Progenitor cell of endocrine pancreas (in vitro differentiated cells): Measurements from ENCODE around the gene MRAP2. TPM values are rescaled to one million over a fixed set of nuclear protein-coding genes. Genes with fewer than 3 reads are reported as not detected.
A peak's percentile ranks its signal among the peaks of the same experiment; 100 is the strongest.
"Not testable (repeated sequence)": the region's sequence is repeated elsewhere in the genome, so short reads cannot be mapped to it uniquely, and the experiment has no call there.

Source experiments
- DNase-seq: peaks from one replicate; pipeline ENCODE4 v3.0.0; 2021; ENCODE audit warnings: low spot score; ENCODE audit not compliant: unreplicated experiment
- H3K27ac Mint-ChIP-seq: 2 replicates; pipeline ENCODE4 v1.8.0; 2021; ENCODE audit warnings: mild to moderate bottlenecking, moderate library complexity, mixed read lengths
- H3K27me3 Mint-ChIP-seq: 2 replicates; pipeline ENCODE4 v1.8.0; 2021; ENCODE audit warnings: mixed read lengths
- H3K36me3 Mint-ChIP-seq: 2 replicates; pipeline ENCODE4 v1.8.0; 2022; ENCODE audit warnings: mixed read lengths; ENCODE audit not compliant: insufficient read depth
- H3K4me1 Mint-ChIP-seq: 2 replicates; pipeline ENCODE4 v1.8.0; 2021; ENCODE audit warnings: low read depth, mixed read lengths
- H3K4me3 Mint-ChIP-seq: 2 replicates; pipeline ENCODE4 v1.8.0; 2021; ENCODE audit warnings: low read depth, mild to moderate bottlenecking, moderate library complexity, mixed read lengths
- H3K9me3 Mint-ChIP-seq: 2 replicates; pipeline ENCODE4 v1.8.0; 2021; ENCODE audit warnings: low read depth, mixed read lengths
- CTCF ChIP-seq: fragments of 200-600 bp; sonication (generic); IDR thresholded peaks from one replicate; pipeline ENCODE4 v1.5.0; 2021; ENCODE audit warnings: antibody characterized with exemption, mild to moderate bottlenecking; ENCODE audit not compliant: unreplicated experiment
- total RNA-seq: library from RNA; stranded (reverse); gene quantifications from 2 replicates; pipeline ENCODE4 v1.2.1, GENCODE V29; 2021

The MRAP2 gene
- total RNA-seq, 1 donor from 2014 or later = 1.1 TPM

- TF ChIP-seq CTCF = peak; percentile 24
These were observed 85.7 kb downstream of the MRAP2 start for GRCh38 chr6:84119277-84119676.

GRCh38 chr6:84123186-84123585 is 89.6 kb downstream of the MRAP2 start:
- no peaks in the 10 kb centered on the region for H3K4me1 Mint-ChIP-seq
- H3K9me3 Mint-ChIP-seq = peaks cover 7% of the 10 kb centered on the region
- H3K27me3 Mint-ChIP-seq = no peaks in the 10 kb centered on the region
- H3K27ac Mint-ChIP-seq = no peak overlapping the region
- H3K36me3 Mint-ChIP-seq = peaks cover 29% of the 10 kb centered on the region
- no peak for DNase-seq
- no peak overlapping the region for H3K4me3 Mint-ChIP-seq
- no peak for TF ChIP-seq CTCF

More at GRCh38 chr6:84119277-84119676, 85.7 kb downstream of the MRAP2 start:
- no peak for DNase-seq
- Mint-ChIP-seq H3K27me3 (no peaks in the 10 kb centered on the region), H3K27ac (no peak overlapping the region), H3K4me3 (no peak overlapping the region), H3K9me3 (peaks cover 14% of the 10 kb centered on the region), H3K36me3 (peaks cover 16% of the 10 kb centered on the region), H3K4me1 (no peaks in the 10 kb centered on the region)

- not testable (repeated sequence) for H3K27ac Mint-ChIP-seq, H3K4me1 Mint-ChIP-seq, DNase-seq, H3K27me3 Mint-ChIP-seq, H3K4me3 Mint-ChIP-seq
- Mint-ChIP-seq H3K36me3 (peaks cover 47% of the 10 kb centered on the region), H3K9me3 (peaks cover 21% of the 10 kb centered on the region)
These were observed 96.0 kb downstream of the MRAP2 start for GRCh38 chr6:84129588-84129987.

GRCh38 chr6:84133385-84133784 is 99.8 kb downstream of the MRAP2 start:
- not testable (repeated sequence) for H3K4me3 Mint-ChIP-seq, DNase-seq, H3K27ac Mint-ChIP-seq, H3K27me3 Mint-ChIP-seq, H3K4me1 Mint-ChIP-seq
- Mint-ChIP-seq H3K36me3 (peaks cover 38% of the 10 kb centered on the region), H3K9me3 (peaks cover 21% of the 10 kb centered on the region)

- H3K27ac Mint-ChIP-seq = no peak overlapping the region
- H3K4me1 Mint-ChIP-seq = peaks cover 7% of the 10 kb centered on the region
- H3K9me3 Mint-ChIP-seq = peaks cover 17% of the 10 kb centered on the region
- no peak for DNase-seq
- TF ChIP-seq CTCF = no peak
- peaks cover 40% of the 10 kb centered on the region for H3K36me3 Mint-ChIP-seq
- H3K27me3 Mint-ChIP-seq = no peaks in the 10 kb centered on the region
- H3K4me3 Mint-ChIP-seq = no peak overlapping the region
These were observed 101.7 kb downstream of the MRAP2 start for GRCh38 chr6:84135291-84135690.

- no peak overlapping the region for H3K27ac Mint-ChIP-seq
- H3K36me3 Mint-ChIP-seq = peaks cover 32% of the 10 kb centered on the region
- H3K4me1 Mint-ChIP-seq = peaks cover 10% of the 10 kb centered on the region
- H3K4me3 Mint-ChIP-seq = no peak overlapping the region
- no peak for DNase-seq
- peaks cover 8% of the 10 kb centered on the region for H3K9me3 Mint-ChIP-seq
- no peak for TF ChIP-seq CTCF
- no peaks in the 10 kb centered on the region for H3K27me3 Mint-ChIP-seq
These were observed 102.9 kb downstream of the MRAP2 start for GRCh38 chr6:84136364-84137050.
